Heart right ventricle (tissue), 16 donors: ENCODE results near the gene PATL2. TPM values are rescaled to one million over a fixed set of nuclear protein-coding genes. Genes with fewer than 3 reads are reported as not detected.

Experiments used
- ATAC-seq, 8 donors: fragments of 200-7000 bp; cut with Tn5 transposase; one replicate each; pipeline ENCODE4 v1.9.1; 2020; ENCODE audit warnings: mild to moderate bottlenecking in 8 of 8, moderate library complexity in 8 of 8, moderate number of reproducible peaks in 1 of 8
- DNase-seq, 2 donors: peaks; one replicate each; pipeline ENCODE4 v3.0.0-alpha.2; 2020
- H3K27ac ChIP-seq, 10 donors: fragments of 200-600 bp; sonication (generic) in 2 of 10; one replicate each; pipeline versions ENCODE4 v1.5.0 to v1.8.0; 2020 to 2022; ENCODE audit warnings: mild to moderate bottlenecking in 3 of 10
- H3K27me3 ChIP-seq, 7 donors: fragments of 200-600 bp; one replicate each; pipeline ENCODE4 v1.8.0; 2021 to 2022; ENCODE audit warnings: mild to moderate bottlenecking in 2 of 7
- H3K36me3 ChIP-seq, 9 donors: fragments of 200-600 bp; sonication (generic) in 1 of 9; one replicate each; pipeline versions ENCODE4 v1.5.0 to v1.8.0; 2020 to 2022; ENCODE audit warnings: mild to moderate bottlenecking in 2 of 9
- H3K4me1 ChIP-seq, 9 donors: fragments of 200-600 bp; sonication (generic) in 1 of 9; one replicate each; pipeline versions ENCODE4 v1.5.0 to v1.8.0; 2020 to 2022; ENCODE audit warnings: mild to moderate bottlenecking in 4 of 9
- H3K4me3 ChIP-seq, 10 donors: fragments of 200-600 bp; sonication (generic) in 2 of 10; one replicate each; pipeline versions ENCODE4 v1.5.0 to v1.8.0; 2020 to 2022; ENCODE audit warnings: mild to moderate bottlenecking in 7 of 10, moderate library complexity in 2 of 10
- H3K9me3 ChIP-seq, 11 donors: fragments of 200-600 bp in 10 of 11; sonication (generic) in 2 of 11; one replicate each; pipeline versions ENCODE4 v1.5.0 to v1.8.0; 2013 to 2022; ENCODE audit warnings: mild to moderate bottlenecking in 2 of 11, control low read depth in 1 of 11, moderate library complexity in 1 of 11
- WGBS, 2 donors: extraction: QIAGEN DNeasy Blood & Tissue Kit; methylation state at CpG; one replicate each; pipeline ENCODE4 v1.1.7; 2013; ENCODE audit warnings: inconsistent platforms in 1 of 2; 5-methylcytosine and 5-hydroxymethylcytosine counted together
- intact Hi-C, 10 donors: fragments of 100-400 bp; cut with DNase I; formaldehyde crosslinking; loops; one replicate each; pipeline versions ENCODE4 v1.11.1 to v1.14.2; 2022
- polyA plus RNA-seq, 2 donors: library from polyadenylated mRNA; stranded (reverse); fragments of 200-250 nt; gene quantifications; one replicate each; pipeline ENCODE4 v1.2.3, GENCODE V29; 2013
- total RNA-seq, 10 donors: library from RNA; stranded (reverse); fragmentation: NEBNext Ultra II Directional in 3 of 10; extraction: Animal tissue kit (Norgen Biotek cat#: 25700) in 3 of 10; gene quantifications; one replicate each; pipeline versions ENCODE4 v1.2.1 to v1.2.4, GENCODE V29; 2021 to 2023
- TF ChIP-seq, protein P1 (sequence below), 9 donors: fragments of 200-600 bp; sonication (generic) in 2 of 9; IDR thresholded peaks; one replicate each; pipeline versions ENCODE4 v1.5.0 to v1.8.0; 2021 to 2022; ENCODE audit warnings: antibody characterized with exemption in 9 of 9, mild to moderate bottlenecking in 5 of 9, moderate library complexity in 1 of 9
- donor health status: Arrhythmogenic right ventricular cardiomyopathy.
- donor health status: ischemic (EF 13 %, LVEDD 7.1; RV severe dilation, severe dysfunction).
- donor health status: healthy with polysubstance abuse.
- donor health status: DM: no; HTN: yes; CAD: no.
- donor health status: DM: no; HTN: no; CAD: no.
- donor health status: ischemic (EF 25% LVEDD 6.9; RV normal size, moderate dysfunction).
- donor health status: ischemic (EF 25% LVEDD 5.7; RV mildly dilated, moderate dysfunction).
- donor health status: healthy.
- donor health status: DM: yes; HTN: yes; CAD: no.
- donor health status: Ischemic cardiomyopathy.
- donor health status: ischemic (EF 35%, LVEDD 5.7; RV mildly dilated, moderate dysfunction).
- donor health status: nonischemic (EF 11% LVEDD 7.7; RV severe dilation, severe dysfunction).
- donor health status: DM: yes; HTN: yes; CAD: no.
- donor health status: PGD.
- donor health status: ischemic (EF 29% LVEDD 5.4; RV normal size, mild dysfunction).
- donor health status: nonischemic (EF 23%, LVEDD 6.1; RV moderate dilation, normal function).

PATL2 gene
- total and polyA plus RNA-seq, 12 donors, result 0.33 to 8.6 (median 2.7) TPM

DNA sequence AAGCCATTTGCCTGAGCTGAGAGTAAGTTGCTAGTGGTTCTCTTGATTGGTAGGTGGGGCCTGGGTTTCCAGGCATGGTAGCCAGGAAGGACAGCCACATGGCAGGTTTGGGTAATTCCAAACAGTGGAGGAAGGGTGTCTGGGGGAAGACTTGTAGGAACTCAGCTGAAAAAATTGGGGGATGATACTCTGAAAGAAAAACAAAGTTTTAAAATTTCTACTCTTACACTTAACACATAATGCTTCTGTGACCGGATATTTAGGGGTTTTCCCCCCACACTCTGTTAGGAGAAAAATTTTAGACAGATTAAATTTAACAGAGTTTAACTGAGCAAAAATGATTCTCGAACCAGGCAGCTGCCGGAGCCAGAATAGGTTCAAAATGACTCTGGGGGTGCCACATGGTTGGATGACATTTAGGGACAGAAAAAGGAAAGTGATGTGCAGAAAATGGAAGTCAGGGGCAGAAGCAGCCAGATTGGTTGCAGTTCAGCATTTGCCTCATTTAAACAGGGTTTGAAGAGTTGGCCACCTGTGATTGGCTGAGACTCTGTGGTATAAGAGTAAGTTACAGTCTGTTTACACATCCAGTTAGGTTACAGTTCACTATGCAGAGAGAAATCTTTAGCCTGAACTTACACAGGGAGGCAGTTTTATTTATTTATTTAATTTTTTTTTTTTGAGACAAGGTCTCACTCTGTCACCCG lies 8.3 kb upstream of the PATL2 start:
- ATAC-seq (peak in 5 of 8 donors; percentile 14 to 46 (median 34)), DNase-seq (no peak)
- intact Hi-C loops, result no loop called here
- Histone ChIP-seq H3K36me3 (peaks cover 0 to 56% (median 37%) of the 10 kb centered on the region in 9 donors), H3K27ac (peak overlapping the region in 3 of 10 donors; percentile 10 to 61 (median 12)), H3K4me1 (peaks cover 5 to 91% (median 35%) of the 10 kb centered on the region in 9 donors), H3K9me3 (no peaks in the 10 kb centered on the region), H3K27me3 (no peaks in the 10 kb centered on the region), H3K4me3 (no peak overlapping the region)
- TF ChIP-seq, protein P1, sequence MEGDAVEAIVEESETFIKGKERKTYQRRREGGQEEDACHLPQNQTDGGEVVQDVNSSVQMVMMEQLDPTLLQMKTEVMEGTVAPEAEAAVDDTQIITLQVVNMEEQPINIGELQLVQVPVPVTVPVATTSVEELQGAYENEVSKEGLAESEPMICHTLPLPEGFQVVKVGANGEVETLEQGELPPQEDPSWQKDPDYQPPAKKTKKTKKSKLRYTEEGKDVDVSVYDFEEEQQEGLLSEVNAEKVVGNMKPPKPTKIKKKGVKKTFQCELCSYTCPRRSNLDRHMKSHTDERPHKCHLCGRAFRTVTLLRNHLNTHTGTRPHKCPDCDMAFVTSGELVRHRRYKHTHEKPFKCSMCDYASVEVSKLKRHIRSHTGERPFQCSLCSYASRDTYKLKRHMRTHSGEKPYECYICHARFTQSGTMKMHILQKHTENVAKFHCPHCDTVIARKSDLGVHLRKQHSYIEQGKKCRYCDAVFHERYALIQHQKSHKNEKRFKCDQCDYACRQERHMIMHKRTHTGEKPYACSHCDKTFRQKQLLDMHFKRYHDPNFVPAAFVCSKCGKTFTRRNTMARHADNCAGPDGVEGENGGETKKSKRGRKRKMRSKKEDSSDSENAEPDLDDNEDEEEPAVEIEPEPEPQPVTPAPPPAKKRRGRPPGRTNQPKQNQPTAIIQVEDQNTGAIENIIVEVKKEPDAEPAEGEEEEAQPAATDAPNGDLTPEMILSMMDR (IDR thresholded peaks at IDR 0.05), result no peak
- WGBS, 2 donors, result 76 to 88% methylated on average over 4 of the region's 4 CpGs

DNA sequence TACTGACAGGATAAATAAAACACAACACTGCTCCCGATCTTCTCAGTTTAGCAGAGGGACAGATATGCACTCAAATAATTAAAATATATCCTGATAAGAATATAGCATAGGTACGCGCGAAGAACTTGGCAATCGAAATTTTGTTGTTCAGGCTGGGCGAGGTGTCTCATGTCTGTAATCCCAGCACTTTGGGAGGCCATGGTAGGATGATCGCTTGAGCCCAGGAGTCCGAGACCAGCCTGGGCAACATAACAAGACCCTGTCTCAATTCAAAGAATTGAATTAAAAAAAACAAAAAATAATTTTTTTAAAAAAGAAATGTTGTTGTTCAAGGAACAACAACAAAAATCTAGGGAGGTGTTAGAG lies 7.8 kb upstream of the PATL2 start:
- H3K4me1 ChIP-seq, result peaks cover 5 to 92% (median 40%) of the 10 kb centered on the region in 9 donors
- peaks cover 0 to 62% (median 37%) of the 10 kb centered on the region in 9 donors for H3K36me3 ChIP-seq
- no peak for ATAC-seq
- WGBS, 2 donors, result 90 to 91% methylated on average over 8 of the region's 8 CpGs
- no peaks in the 10 kb centered on the region for H3K27me3 ChIP-seq
- DNase-seq, result no peak
- H3K9me3 ChIP-seq, result no peaks in the 10 kb centered on the region
- intact Hi-C loops, result no loop called here
- peak overlapping the region in 2 of 10 donors; percentile 10 to 61 for H3K27ac ChIP-seq
- TF ChIP-seq, protein P1 (IDR thresholded peaks at IDR 0.05), result no peak
- H3K4me3 ChIP-seq, result no peak overlapping the region

DNA sequence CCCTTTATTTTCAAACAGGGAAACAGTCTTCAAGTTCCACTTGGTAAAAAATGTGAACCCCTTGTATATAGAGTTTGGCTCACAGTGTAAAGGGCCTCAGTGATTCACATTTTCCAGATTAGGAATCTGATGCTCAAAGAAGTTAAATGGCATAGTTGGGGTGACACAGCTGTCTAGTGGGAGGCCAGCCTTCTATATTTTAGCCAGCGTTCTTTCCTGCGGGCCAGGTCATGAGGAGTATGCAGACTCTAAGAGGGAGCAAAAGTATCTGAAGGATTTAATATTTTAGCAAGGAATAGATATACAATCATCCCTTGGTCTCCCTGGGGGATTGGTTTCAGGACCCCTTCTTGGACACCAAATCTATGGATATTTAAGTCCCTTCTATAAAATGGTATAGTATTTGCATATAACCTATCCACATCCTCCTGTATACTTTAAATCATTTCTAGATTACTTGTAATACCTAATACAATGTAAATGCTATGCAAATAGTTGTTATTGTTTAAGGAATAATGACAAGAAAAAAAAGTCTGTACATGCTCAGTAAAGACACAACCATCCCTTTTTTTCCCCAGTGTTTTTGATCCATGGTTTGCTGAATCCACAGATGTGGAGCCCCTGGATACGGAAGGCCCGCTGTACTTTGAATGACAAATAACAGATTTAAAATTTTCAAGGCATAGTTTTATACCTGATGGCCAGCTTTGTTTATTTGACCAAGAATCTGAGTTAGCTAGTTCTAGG lies 7.2 kb upstream of the PATL2 start:
- no peaks in the 10 kb centered on the region for H3K9me3 ChIP-seq
- 67 to 70% methylated on average over 4 of the region's 4 CpGs for WGBS, 2 donors
- H3K4me3 ChIP-seq, result no peak overlapping the region
- H3K27me3 ChIP-seq, result no peaks in the 10 kb centered on the region
- ATAC-seq, result no peak
- no peak for DNase-seq
- peaks cover 0 to 67% (median 37%) of the 10 kb centered on the region in 9 donors for H3K36me3 ChIP-seq
- H3K4me1 ChIP-seq, result peaks cover 5 to 92% (median 43%) of the 10 kb centered on the region in 9 donors
- no peak overlapping the region for H3K27ac ChIP-seq
- intact Hi-C loops, result no loop called here
- TF ChIP-seq, protein P1 (IDR thresholded peaks at IDR 0.05), result no peak

DNA sequence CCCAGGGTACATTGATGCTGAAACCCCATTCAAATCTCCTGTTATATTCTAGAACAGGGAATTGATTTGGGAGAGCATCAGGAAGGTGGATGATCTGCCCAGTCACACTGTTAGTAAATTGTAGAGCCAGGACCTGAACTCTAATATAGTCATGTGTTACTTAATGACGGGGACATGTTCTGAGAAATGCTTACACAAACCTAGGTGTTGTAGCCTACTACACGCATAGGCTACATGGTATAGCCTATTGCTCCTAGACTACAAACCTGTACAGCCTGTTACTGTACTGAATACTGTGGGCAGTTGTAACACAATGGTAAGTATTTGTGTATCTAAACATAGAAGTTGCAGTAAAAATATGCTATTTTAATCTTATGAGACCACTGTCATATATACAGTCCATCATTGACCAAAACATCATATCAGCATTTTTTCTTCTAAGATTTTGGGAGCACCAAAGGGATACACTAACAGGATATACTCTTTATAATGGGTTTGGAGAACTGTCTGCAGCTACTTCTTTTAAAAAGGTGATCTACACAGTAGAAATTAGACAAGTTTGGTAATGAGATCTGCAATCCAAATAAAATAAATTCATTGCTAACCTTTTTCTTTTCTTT lies 6.0 kb upstream of the PATL2 start:
- peak overlapping the region in 2 of 10 donors; percentile 30 to 99 for H3K27ac ChIP-seq
- DNase-seq (no peak), ATAC-seq (no peak)
- TF ChIP-seq, protein P1 (IDR thresholded peaks at IDR 0.05), result no peak
- WGBS, 2 donors, result 79 to 88% methylated on average over 2 of the region's 2 CpGs
- H3K4me1 ChIP-seq, result peaks cover 5 to 82% (median 43%) of the 10 kb centered on the region in 9 donors
- H3K27me3 ChIP-seq, result no peaks in the 10 kb centered on the region
- peaks cover 0 to 79% (median 37%) of the 10 kb centered on the region in 9 donors for H3K36me3 ChIP-seq
- intact Hi-C loops, result no loop called here
- peak overlapping the region in 2 of 10 donors; percentile 91 to 94 for H3K4me3 ChIP-seq
- no peaks in the 10 kb centered on the region for H3K9me3 ChIP-seq
